Measurements from ENCODE around the gene MBNL2. TPM values are rescaled to one million over a fixed set of nuclear protein-coding genes. Genes with fewer than 3 reads are reported as not detected.

Gene MBNL2
- total and polyA plus RNA-seq, 2 of the 13 experiments (the other 11 are each of a cell fraction or from before 2014, with no cell fraction given) = 30.8 to 59.0 TPM

DNA sequence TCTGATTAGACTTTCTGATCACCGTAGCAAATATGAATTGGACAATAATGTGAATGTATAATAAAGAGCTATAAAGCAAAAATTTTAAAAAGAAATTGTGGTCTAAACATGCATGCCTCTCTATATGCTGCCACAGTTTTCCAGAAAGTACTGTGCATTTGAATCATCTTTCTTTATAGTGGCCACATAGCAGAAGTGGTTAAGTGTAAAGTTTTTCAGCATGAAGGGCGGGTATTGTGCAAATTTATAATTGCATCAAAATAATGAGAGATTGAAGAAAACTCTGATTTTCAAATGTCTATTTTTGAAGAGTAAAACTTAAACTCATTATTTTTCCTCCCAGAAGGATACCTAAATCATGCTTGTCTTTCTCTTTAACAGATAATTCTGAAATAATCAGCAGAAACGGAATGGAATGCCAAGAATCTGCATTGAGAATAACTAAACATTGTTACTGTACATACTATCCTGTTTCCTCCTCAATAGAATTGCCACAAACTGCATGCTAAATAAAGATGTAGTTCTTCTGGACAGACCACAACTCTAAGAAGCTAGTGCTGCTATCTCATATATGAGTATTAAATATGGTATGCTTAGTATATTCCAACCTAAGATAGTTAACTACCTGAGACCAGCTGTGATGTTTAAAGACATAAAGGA, 168.9 kb downstream of the MBNL2 start (continued):
- no peak for TF ChIP-seq ZNF407 (CRISPR knock-in tag; IDR thresholded peaks at IDR 0.05; ENCODE audit: not compliant biosample characterization)
- no peak for TF ChIP-seq GLMP (CRISPR knock-in tag; IDR thresholded peaks at IDR 0.05; ENCODE audit: borderline replicate concordance)
- no peak for TF ChIP-seq ZNF33B (CRISPR knock-in tag; IDR thresholded peaks at IDR 0.05)
- TF ChIP-seq, protein P1, sequence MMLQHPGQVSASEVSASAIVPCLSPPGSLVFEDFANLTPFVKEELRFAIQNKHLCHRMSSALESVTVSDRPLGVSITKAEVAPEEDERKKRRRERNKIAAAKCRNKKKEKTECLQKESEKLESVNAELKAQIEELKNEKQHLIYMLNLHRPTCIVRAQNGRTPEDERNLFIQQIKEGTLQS (CRISPR knock-in tag; IDR thresholded peaks at IDR 0.05) = no peak
- no peak for TF ChIP-seq PAWR (CRISPR knock-in tag; IDR thresholded peaks at IDR 0.05; ENCODE audit: borderline replicate concordance)
- no peak for TF ChIP-seq CEBPZ (IDR thresholded peaks at IDR 0.05; ENCODE audit: low read length)
- TF ChIP-seq ADNP (CRISPR knock-in tag; IDR thresholded peaks at IDR 0.05) = no peak
